Cardiac septum (tissue), 1 donor: Measurements from ENCODE around the gene SNX22. TPM values are rescaled to one million over a fixed set of nuclear protein-coding genes. Genes with fewer than 3 reads are reported as not detected.
"Not testable (repeated sequence)": the region's sequence is repeated elsewhere in the genome, so short reads cannot be mapped to it uniquely, and the experiment has no call there.

Experiments
- DNase-seq: peaks from one replicate; pipeline ENCODE4 v3.0.0-alpha.2; 2020; ENCODE audit warnings: low spot score
- intact Hi-C: fragments of 100-400 bp; cut with DNase I; formaldehyde crosslinking; loops from one replicate; pipeline ENCODE4 v1.14.0; 2022
- long read RNA-seq: library from polyadenylated mRNA; unstranded; transcript quantifications from one replicate; pipeline ENCODE4 v2.0.0, GENCODE V29; 2021
- total RNA-seq: library from RNA; stranded (reverse); fragmentation: NEBNext Ultra II Directional; extraction: Animal tissue kit (Norgen Biotek cat#: 25700); gene quantifications from one replicate; pipeline ENCODE4 v1.2.1, GENCODE V29; 2021
- donor health status: DM: no; HTN: no; CAD: no.

Gene SNX22
- total RNA-seq: 1.5 TPM
- long read RNA-seq, partial matches to known transcripts: 2 of 3 reads
- long read RNA-seq, other reads (novel, unspliced or antisense): 0 of 3 reads

DNA sequence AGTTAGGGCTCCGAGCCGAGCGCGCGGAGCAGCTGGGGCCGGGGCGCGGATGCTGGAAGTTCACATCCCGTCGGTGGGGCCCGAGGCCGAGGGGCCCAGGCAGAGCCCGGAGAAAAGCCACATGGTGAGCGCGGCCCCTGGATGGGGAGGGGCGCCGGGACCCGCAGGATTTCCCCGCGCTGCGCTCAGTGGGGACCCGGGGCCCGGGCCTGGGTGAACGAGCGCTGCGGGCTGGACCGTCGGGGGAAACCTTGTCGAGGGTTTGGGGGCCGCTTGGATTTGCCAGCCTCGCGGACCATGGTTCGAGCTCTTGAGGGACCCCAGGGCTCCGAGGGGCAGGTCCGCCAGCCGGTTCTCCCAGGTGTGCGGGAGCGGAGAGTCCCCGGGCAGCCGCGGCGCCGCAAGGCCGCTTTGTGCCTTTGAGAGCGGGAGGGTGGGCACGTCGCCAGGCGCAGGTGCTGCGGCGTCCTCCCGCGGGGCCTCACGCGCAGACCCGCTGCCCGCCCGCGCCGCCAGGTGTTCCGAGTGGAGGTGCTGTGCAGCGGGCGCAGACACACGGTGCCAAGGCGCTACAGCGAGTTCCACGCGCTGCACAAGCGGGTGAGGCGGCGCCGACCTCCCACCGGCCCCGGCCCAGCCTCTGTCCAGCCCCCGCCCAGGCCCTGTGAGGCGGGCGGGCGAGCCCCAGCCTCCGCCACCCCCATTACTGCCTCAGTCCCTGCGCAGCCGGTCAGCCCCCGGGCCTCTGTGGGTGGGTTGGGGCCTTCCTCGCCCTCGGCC is at the start of gene SNX22:
Gene SNX22 (plus strand): TSS at position 5 of the 780 bp plus-strand sequence. CDS start 45 bp downstream, at position 50.
- no peak for DNase-seq
- intact Hi-C loops: loop anchor here (5.0 kb wide), 1 partner anchor 55 kb away; the partner anchor contains the start of gene SNX1

- no peak for DNase-seq
- intact Hi-C loops: no loop called here
These were observed 49.0 kb upstream of the SNX22 start for GRCh38 chr15:64102497-64102896.

DNA sequence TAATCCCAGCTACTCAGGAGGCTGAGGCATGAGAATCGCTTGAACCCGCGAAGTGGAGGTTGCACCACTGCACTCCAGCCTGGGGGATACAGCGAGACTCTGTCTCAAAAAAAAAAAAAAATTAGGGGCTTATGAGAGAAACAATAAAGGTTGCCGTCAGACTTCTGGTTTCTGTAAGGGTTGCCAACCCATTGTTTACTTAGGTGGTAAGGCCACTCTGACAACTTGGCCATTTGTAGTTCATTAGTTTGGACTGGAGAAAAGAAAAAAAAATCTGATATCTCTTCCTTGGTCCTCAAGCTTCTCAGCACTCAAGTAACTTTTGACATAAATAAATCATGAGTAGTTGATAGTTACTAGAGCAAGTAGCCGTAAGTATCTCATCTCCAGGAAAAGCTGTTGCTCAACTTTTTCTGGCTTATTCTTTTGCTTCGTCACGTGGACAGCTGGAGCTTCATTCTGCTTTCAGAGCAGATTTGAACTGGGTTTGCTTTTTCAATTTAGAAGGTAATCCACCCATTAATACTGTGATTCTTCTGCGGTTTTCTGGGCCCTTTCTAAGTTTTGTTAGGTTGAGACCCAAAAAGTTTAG is 46.3 kb upstream of the SNX22 start:
- intact Hi-C loops: no loop called here
- no peak for DNase-seq

GRCh38 chr15:64107337-64107736 is 44.2 kb upstream of the SNX22 start:
- DNase-seq: no peak
- intact Hi-C loops: no loop called here

DNA sequence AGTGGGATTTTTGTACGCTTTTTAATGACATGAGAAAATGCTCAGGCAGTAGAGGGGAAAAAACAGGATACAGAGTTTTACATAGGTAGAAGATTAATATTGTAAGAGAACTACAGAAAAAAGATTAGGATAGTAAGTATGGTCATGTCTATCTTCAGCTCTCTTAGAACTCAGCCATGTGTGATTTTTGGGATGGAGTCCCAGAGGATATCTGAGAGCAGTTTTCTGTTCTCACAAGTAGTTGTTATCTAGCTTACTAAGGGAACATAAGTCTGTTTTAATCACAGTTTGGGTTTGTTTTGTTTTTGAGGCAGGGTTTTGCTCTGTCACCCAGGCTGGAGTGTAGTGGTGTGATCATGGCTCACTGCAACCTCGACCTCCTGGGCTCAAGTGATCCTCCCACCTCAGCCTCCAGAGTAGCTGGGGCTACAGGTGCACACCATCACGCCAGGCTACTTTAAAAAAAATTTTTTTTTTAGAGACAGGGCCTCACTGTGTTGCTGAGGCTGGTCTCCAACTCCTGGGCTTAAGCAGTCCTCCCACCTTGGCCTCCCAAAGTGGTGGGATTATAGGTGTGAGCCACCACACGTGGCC is 41.3 kb upstream of the SNX22 start:
- intact Hi-C loops, DNase-seq: not testable (repeated sequence)

DNA sequence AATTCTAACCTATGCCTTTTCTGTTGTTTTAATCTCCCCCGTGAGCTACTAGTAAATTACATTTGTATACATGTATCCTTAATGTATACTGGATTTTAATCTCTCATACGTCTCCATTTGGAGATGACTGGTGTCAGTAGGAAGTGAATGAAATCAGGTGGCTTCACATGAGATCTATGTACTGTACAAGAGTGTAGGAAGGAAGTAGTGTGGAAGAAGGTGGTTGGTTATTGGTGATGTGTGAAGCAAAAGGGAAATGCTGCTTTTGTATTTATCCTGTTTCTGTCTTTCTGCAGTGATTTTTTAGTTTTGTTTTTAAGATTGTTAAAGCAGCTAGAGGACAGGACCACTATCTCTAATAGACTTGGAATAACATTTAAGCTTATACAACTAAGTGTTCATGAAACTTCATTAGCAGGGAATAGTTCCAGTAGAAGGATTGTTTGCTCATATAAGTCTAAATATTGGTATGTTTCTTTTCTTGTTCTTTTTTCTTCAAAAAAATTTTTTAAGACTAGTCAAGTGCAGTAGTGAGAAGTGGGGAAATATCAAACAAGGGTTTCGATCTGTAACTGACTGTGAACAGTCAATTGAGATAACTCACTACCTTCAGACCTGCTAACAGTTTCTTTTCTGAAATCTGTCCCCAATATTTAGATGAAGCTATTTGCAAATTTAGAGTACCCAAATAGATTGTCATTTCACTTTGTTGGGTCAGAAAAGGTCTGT is 40.4 kb upstream of the SNX22 start:
- intact Hi-C loops: no loop called here
- DNase-seq: no peak

DNA sequence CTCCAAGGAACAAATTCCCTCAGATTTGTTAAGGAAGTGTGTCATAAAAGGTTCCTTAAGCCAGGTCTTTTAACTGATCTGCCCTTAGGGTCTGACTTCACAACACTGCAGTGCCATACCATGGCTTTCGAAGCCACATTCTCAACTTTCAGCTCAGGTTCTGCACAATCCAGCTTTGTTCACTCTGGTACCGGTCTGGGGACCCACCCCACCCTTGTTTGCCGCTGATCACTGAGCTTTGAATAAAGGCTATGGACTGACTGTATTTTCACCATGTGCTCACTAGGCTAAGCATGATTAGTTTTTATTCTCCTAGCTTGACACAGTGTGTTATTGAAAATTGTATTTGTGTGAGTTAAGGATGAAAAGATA is 39.9 kb upstream of the SNX22 start:
- intact Hi-C loops: no loop called here
- DNase-seq: no peak

GRCh38 chr15:64112073-64112772 is 39.3 kb upstream of the SNX22 start:
- intact Hi-C loops: no loop called here
- no peak for DNase-seq

- no peak for DNase-seq
- intact Hi-C loops: no loop called here
These were observed 38.6 kb upstream of the SNX22 start for GRCh38 chr15:64112904-64113303.

GRCh38 chr15:64117759-64118487 is 33.6 kb upstream of the SNX22 start:
- intact Hi-C loops: no loop called here
- DNase-seq: no peak

GRCh38 chr15:64120322-64120721 is 31.2 kb upstream of the SNX22 start:
- intact Hi-C loops, DNase-seq: not testable (repeated sequence)

DNA sequence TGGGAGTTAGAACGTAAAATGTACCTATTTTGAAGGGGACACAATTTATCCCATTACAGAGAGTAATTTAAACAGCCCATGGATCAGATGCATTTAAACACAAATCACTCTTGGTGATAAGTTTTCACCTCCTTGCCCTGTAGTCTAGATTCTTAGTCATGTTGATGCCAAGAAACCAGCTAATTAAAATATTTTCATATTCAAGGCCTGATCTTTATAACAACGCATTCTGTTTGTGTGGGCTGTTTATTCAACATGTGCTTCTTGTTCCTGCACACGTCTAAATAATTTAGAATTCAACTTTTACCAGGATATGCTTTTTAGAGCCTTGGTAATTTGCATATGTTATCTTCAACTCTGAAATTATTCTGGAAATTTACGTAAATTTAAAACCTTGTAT is 29.9 kb upstream of the SNX22 start:
- no peak for DNase-seq
- intact Hi-C loops: no loop called here

DNA sequence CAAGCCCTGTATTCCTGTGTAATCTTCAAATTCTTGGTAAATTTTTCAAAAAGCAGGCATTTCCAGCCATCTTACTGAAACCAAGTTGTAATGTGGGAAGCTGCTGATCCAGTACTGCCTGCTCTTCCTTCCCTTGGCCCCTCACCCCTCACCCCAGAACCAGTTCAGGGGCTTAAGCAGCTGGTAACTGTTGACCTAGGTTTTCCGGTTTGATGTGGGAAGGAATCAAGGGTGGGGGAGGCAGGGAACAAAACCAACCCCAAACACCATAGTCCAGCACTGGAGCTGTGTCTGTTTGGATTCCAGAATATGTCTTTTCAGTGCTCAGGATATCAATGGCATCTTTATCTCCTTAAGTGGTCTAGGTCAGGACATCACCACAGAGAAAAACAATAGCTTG is 29.1 kb upstream of the SNX22 start:
- no peak for DNase-seq
- intact Hi-C loops: no loop called here

GRCh38 chr15:64122936-64123351 is 28.6 kb upstream of the SNX22 start:
- intact Hi-C loops: no loop called here
- DNase-seq: no peak

GRCh38 chr15:64125978-64126377 is 25.6 kb upstream of the SNX22 start:
- intact Hi-C loops: no loop called here
- DNase-seq: no peak

DNA sequence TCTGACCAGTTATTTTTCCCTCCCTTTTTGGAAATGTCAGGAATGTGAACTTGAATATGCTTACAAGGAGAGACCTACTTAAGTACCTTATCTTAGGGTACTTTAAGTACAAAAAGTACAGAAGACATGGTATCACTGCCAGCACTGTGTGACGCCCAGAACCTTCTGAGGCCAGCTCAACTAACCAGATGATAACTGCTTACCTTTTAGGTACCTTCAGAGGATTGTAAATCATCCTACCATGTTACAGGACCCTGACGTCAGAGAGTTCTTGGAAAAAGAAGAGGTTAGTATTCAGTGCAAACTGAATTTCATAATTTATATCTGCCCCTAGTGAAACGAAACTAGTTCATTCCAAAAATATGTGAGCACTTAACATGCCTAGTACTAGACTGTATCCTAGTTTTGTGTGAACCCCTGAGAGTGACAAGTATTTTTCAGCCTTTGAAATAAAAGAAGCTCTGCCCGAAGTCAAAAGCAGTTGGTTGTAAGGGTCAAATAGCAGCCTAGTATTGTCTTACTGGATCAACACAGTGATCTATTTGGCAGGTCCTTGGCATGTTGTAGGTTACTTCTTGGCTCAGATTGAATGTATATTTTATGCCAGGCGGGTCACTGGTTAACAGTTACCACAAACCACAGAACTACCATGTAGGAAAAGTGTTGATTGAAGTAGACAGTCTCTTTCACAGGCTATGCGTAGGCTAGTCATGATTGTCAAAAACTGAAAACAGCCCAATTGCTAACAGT is 23.8 kb upstream of the SNX22 start:
- no peak for DNase-seq
- intact Hi-C loops: no loop called here

- intact Hi-C loops: no loop called here
- DNase-seq: no peak
These were observed 21.4 kb upstream of the SNX22 start for GRCh38 chr15:64130159-64130558.

DNA sequence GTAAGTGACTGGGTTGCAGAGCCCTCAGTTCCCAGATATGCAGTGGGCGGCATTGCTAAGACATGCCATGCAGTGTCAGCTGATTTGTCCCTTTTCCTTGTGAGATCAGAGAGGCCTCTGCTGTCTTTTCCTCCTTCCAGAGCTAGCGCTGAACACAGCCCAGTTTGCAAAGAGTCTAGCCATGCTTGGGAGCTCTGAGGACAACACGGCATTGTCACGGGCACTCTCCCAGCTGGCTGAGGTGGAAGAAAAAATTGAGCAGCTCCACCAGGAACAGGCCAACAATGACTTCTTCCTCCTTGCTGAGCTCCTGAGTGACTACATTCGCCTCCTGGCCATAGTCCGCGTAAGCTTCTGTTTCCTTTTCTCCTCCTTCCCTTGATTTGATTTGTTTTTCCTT is 20.0 kb upstream of the SNX22 start:
- intact Hi-C loops: no loop called here
- no peak for DNase-seq
